ENCODE measurements around the gene STPG3. TPM values are rescaled to one million over a fixed set of nuclear protein-coding genes. Genes with fewer than 3 reads are reported as not detected.

Gene STPG3
- total and polyA plus RNA-seq, 2 of the 13 experiments (the other 11 are each of a cell fraction or from before 2014, with no cell fraction given), result not detected

DNA sequence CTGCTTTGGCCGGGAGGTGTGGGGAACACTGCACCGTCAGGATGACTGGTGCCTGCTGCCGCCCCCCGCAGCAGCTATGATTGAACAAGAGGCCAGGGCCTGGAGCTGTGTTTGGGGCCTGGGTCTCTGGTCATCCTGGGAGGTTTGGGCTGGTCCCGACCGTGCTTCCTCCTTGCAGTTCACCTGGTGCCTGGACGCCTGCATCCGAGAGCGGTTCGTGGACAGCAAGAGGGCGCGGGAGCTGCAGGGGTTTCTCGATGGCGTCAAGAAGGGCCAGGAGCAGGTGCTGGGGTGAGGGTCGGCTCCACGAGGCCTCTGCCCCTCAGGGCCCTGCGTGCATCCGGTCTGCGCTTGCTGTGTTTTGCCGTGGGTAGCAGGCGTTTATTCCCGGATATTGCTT, 13.0 kb downstream of the STPG3 start:
- intact Hi-C loops (cut with micrococcal nuclease; ENCODE audit: unreplicated experiment) (no loop called here), in situ Hi-C loops (cut with HindIII; ENCODE audit: extremely low pct_ligation_motif_present, low pct_unique_long_range_greater_than_20kb) (no loop called here)
- no peak overlapping the region for H3K4me2 ChIP-seq (ENCODE audit: low read depth, low read length)
- no peak for ATAC-seq
- no peak overlapping the region for H3K9ac ChIP-seq (ENCODE audit: insufficient read depth, low read depth, low read length)
- DNase-seq (ENCODE audit: low spot score), result no peak
- H3K36me3 ChIP-seq (replicated peaks in 1 of 2; ENCODE audit: control insufficient read depth in 1 of 2, insufficient read depth in 2 of 2, low read length in 2 of 2), result peaks cover 12 to 16% of the 10 kb centered on the region in 2 experiments; a peak in 3 of 5 replicates
- H3K27me3 ChIP-seq (ENCODE audit: control insufficient read depth in 1 of 2, insufficient read depth in 2 of 2, low read length in 2 of 2), result no peaks in the 10 kb centered on the region
- ChIA-PET POLR2A (interaction anchor here (0.9 kb wide), 1 partner anchor 23 kb away, joined by 4 read pairs; the partner anchor contains the start of gene TUBB4B), CTCF (ENCODE audit: low intra/inter-chr PET ratio, low total read pairs) (no interaction called here)
- H2AFZ ChIP-seq (ENCODE audit: low read length), result no peak overlapping the region
- H3K27ac ChIP-seq (ENCODE audit: extremely low read length, insufficient read depth, low read length), result no peak overlapping the region
- BruUV-seq (replicated peaks), result no TSS peak
- no peaks in the 10 kb centered on the region for H3K9me3 ChIP-seq (ENCODE audit: low read length)
- no peaks in the 10 kb centered on the region for H3K79me2 ChIP-seq (ENCODE audit: insufficient read depth, low read length)
- TF ChIP-seq ZNF232 (CRISPR knock-in tag; IDR thresholded peaks at IDR 0.05; ENCODE audit: borderline replicate concordance) (no peak), NKX3-1 (CRISPR knock-in tag; IDR thresholded peaks at IDR 0.05) (no peak), GZF1 (CRISPR knock-in tag; IDR thresholded peaks at IDR 0.05) (no peak), AGO2 (optimal IDR thresholded peaks at IDR 0.05; ENCODE audit: low read depth, low read length) (peak; percentile 24)
- TF ChIP-seq, protein P1, sequence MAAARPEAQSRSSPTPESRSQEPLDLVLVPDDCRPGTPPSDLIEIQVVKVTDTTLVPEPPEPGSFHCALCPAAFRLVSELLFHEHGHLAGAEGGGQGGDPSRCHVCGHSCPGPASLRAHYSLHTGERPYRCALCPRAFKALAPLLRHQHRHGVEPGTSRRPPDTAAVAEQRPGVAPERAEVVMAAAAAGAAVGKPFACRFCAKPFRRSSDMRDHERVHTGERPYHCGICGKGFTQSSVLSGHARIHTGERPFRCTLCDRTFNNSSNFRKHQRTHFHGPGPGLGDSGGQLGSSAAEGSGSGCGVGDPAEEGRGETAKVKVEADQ (CRISPR knock-in tag; IDR thresholded peaks at IDR 0.05; ENCODE audit: borderline replicate concordance), result no peak
- TF ChIP-seq, protein P2, sequence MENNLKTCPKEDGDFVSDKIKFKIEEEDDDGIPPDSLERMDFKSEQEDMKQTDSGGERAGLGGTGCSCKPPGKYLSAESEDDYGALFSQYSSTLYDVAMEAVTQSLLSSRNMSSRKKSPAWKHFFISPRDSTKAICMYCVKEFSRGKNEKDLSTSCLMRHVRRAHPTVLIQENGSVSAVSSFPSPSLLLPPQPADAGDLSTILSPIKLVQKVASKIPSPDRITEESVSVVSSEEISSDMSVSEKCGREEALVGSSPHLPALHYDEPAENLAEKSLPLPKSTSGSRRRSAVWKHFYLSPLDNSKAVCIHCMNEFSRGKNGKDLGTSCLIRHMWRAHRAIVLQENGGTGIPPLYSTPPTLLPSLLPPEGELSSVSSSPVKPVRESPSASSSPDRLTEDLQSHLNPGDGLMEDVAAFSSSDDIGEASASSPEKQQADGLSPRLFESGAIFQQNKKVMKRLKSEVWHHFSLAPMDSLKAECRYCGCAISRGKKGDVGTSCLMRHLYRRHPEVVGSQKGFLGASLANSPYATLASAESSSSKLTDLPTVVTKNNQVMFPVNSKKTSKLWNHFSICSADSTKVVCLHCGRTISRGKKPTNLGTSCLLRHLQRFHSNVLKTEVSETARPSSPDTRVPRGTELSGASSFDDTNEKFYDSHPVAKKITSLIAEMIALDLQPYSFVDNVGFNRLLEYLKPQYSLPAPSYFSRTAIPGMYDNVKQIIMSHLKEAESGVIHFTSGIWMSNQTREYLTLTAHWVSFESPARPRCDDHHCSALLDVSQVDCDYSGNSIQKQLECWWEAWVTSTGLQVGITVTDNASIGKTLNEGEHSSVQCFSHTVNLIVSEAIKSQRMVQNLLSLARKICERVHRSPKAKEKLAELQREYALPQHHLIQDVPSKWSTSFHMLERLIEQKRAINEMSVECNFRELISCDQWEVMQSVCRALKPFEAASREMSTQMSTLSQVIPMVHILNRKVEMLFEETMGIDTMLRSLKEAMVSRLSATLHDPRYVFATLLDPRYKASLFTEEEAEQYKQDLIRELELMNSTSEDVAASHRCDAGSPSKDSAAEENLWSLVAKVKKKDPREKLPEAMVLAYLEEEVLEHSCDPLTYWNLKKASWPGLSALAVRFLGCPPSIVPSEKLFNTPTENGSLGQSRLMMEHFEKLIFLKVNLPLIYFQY (CRISPR knock-in tag; IDR thresholded peaks at IDR 0.05; ENCODE audit: borderline replicate concordance), result no peak
- 97% methylated on average over 15 of the region's 22 CpGs for WGBS (ENCODE audit: low lambda C conversion rate)
- H3K4me3 ChIP-seq (replicated peaks in 1 of 3; ENCODE audit: insufficient read depth in 1 of 3, low read depth in 2 of 3, low read length in 3 of 3), result no peak overlapping the region
- no peak for FAIRE-seq
- peaks cover 19% of the 10 kb centered on the region for H3K4me1 ChIP-seq (ENCODE audit: insufficient read depth, low read length)
- no peaks in the 10 kb centered on the region; the same call in 1 of the 2 replicates for H4K20me1 ChIP-seq (ENCODE audit: insufficient read depth, low read length)

Measured in HepG2 (cell line).